Vagina (tissue), 2 donors: ENCODE measurements around the gene DIPK1B. TPM values are rescaled to one million over a fixed set of nuclear protein-coding genes. Genes with fewer than 3 reads are reported as not detected.

ENCODE experiments used
- DNase-seq, 2 donors: peaks; one replicate each; pipeline ENCODE4 v3.0.0-alpha.2; 2017; ENCODE audit errors: extremely low spot score in 2 of 2
- H3K27ac ChIP-seq: fragments of 200-600 bp; sonication (generic); one replicate; pipeline ENCODE4 v1.5.1; 2019
- H3K27me3 ChIP-seq: fragments of 200-600 bp; sonication (generic); one replicate; pipeline ENCODE4 v1.5.1; 2019
- H3K36me3 ChIP-seq, 2 donors: fragments of 200-600 bp; sonication (generic); one replicate each; pipeline ENCODE4 v1.5.1; 2017 to 2019
- H3K4me1 ChIP-seq: fragments of 200-600 bp; sonication (generic); one replicate; pipeline ENCODE4 v1.5.1; 2019
- H3K4me3 ChIP-seq, 2 donors: fragments of 200-600 bp; sonication (generic); 1 replicate in 1 of 2; 2 replicates in 1 of 2; pipeline ENCODE4 v1.5.1; 2016 to 2019
- H3K9me3 ChIP-seq: fragments of 200-600 bp; sonication (generic); one replicate; pipeline ENCODE4 v1.5.1; 2019
- POLR2A ChIP-seq, 2 donors: fragments of 450-650 bp; IDR thresholded peaks; one replicate each; pipeline ENCODE4 v1.6.1; 2017; ENCODE audit warnings: antibody characterized with exemption in 2 of 2, mild to moderate bottlenecking in 2 of 2, moderate library complexity in 2 of 2
- POLR2AphosphoS5 ChIP-seq, 2 donors: sonication (generic); formaldehyde crosslinking; IDR thresholded peaks; one replicate each; pipeline ENCODE4 v1.9.0; 2017; ENCODE audit warnings: antibody characterized with exemption in 2 of 2, mild to moderate bottlenecking in 2 of 2, low read depth in 1 of 2; ENCODE audit not compliant: insufficient read depth in 1 of 2
- intact Hi-C: fragments of 100-400 bp; cut with DNase I; formaldehyde crosslinking; loops from one replicate; pipeline ENCODE4 v1.15.1; 2023
- total RNA-seq: library from RNA; depleted of rRNA; stranded (reverse); fragments of >200 nt; gene quantifications from one replicate; pipeline ENCODE4 v1.2.3, GENCODE V29; 2016
- TF ChIP-seq, protein P1 (sequence below), 3 experiments: fragments of 450-650 bp in 2 of 3; fragments of 200-600 bp in 1 of 3; sonication (generic) in 1 of 3; IDR thresholded peaks; one replicate each; pipeline ENCODE4 v1.5.1; 2017 to 2019; ENCODE audit warnings: antibody characterized with exemption in 3 of 3, mild to moderate bottlenecking in 2 of 3, moderate library complexity in 2 of 3

DIPK1B gene
- total RNA-seq, 1 donor from 2014 or later = 11.5 TPM

DNA sequence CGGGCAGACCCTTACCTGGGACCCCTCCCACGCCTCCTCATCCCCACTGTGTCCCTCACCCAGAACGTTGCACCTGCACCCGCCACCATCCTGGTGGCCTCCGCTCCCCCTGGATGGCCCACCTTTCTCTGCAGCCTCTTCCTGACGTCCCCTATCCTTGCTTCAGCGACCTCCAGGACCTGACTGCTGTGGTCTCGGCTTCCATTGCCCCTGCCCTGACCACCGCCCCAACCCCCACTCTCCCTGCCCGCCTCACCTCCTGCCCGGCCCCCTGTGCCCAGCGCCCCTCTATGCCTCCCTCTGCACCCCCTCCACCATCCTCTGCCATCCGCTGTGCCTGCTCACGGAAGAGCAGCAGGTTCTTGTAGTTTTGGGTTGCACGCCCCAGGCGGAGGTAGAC, 28.1 kb downstream of the DIPK1B start:
- TF ChIP-seq POLR2A (IDR thresholded peaks at IDR 0.05) (no peak), POLR2AphosphoS5 (IDR thresholded peaks at IDR 0.05; ENCODE audit: insufficient read depth in 1 of 2, low read depth in 1 of 2) (no peak)
- peaks cover 33% of the 10 kb centered on the region for H3K4me1 ChIP-seq
- no peak overlapping the region for H3K4me3 ChIP-seq
- no peak overlapping the region for H3K27ac ChIP-seq
- no peaks in the 10 kb centered on the region for H3K9me3 ChIP-seq
- H3K27me3 ChIP-seq = peaks cover 3% of the 10 kb centered on the region
- H3K36me3 ChIP-seq = no peaks in the 10 kb centered on the region
- DNase-seq = no peak
- intact Hi-C loops = no loop called here

DNA sequence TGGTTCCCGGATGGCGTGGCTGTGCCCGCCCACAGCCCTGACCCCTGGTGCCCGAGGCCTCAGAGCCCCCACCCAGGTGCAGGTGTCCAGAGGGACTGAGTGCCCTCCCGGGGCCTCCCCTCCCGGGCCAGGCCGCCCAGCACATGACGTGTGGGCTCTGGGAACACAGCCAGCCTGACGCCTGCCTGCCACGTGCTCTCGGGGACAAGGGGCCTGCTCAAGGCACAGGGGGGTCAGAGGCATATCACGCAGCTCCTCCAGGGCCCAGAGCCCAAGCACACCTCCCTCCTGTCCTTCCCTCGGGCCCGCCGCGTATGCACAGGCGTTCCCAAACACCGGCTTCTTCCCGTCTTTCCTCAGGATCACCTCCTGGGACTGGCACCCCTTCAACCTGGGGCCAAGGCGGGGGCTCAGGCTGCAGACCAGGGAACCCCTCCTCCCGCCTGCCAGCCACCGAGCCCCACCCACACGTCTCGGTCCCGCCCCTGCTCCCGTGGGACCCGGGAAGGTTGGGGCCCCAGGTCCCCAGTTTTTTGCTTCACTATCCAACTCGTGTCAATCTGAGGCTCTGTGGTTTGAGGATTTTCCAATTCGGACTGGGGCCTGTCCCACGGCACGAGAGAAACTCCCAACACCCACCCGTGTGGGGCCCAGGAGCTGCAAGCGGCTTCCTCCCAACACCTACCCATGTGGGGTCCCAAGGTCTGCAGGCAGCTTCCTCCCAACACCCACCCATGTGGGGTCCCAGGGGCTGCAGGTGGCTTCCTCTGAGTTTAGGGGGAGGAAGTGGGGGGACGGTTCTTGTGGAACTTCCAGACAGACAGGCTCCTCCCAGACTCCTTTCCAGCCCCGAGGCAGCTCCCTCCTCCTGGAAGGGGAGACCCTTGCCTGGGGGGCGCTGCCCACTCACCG, 28.9 kb downstream of the DIPK1B start:
- Histone ChIP-seq H3K4me1 (peaks cover 33% of the 10 kb centered on the region), H3K27me3 (peaks cover 3% of the 10 kb centered on the region), H3K9me3 (no peaks in the 10 kb centered on the region), H3K27ac (no peak overlapping the region), H3K4me3 (peak overlapping the region in 1 of 2 donors; percentile 3), H3K36me3 (no peaks in the 10 kb centered on the region)
- no peak for TF ChIP-seq POLR2A (IDR thresholded peaks at IDR 0.05)
- TF ChIP-seq, protein P1, sequence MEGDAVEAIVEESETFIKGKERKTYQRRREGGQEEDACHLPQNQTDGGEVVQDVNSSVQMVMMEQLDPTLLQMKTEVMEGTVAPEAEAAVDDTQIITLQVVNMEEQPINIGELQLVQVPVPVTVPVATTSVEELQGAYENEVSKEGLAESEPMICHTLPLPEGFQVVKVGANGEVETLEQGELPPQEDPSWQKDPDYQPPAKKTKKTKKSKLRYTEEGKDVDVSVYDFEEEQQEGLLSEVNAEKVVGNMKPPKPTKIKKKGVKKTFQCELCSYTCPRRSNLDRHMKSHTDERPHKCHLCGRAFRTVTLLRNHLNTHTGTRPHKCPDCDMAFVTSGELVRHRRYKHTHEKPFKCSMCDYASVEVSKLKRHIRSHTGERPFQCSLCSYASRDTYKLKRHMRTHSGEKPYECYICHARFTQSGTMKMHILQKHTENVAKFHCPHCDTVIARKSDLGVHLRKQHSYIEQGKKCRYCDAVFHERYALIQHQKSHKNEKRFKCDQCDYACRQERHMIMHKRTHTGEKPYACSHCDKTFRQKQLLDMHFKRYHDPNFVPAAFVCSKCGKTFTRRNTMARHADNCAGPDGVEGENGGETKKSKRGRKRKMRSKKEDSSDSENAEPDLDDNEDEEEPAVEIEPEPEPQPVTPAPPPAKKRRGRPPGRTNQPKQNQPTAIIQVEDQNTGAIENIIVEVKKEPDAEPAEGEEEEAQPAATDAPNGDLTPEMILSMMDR (IDR thresholded peaks at IDR 0.05) = no peak
- TF ChIP-seq POLR2AphosphoS5 (IDR thresholded peaks at IDR 0.05; ENCODE audit: insufficient read depth in 1 of 2, low read depth in 1 of 2) = no peak
- no peak for DNase-seq
- intact Hi-C loops = no loop called here

DNA sequence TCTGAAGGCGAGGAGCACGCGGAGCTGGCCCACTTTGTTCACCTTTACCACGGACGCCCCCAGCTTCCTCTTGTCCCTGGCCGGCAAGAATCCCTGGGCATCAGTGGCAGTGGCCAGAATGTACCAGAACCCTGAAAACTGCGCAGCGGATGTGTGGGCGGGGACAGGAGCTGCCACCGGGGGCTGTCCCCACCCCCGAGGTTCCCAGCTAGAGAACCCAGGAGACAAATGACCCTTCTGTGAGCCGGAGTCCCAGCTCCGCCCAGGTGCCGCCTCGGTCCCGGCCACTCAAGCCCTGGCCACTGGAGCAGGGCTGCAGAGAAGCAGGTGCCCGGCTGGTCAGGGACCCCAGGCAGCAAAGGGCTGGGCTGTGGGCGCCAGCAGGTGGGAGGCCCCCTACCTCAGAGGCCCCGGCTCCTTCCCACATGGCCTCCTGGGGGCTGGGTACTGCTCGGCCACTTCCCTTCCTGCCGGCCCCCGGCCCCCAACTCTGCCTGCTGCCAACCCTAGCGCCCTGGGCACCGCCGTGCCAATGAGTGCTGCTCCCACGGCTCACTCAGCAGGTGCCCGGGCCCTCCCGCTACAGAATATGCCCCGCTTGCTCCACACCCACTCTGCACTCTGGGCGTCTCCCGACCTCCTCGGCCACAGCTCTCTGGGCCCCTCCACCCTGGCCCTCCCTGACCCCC, 29.7 kb downstream of the DIPK1B start:
- no peak for DNase-seq
- H3K27me3 ChIP-seq = peaks cover 3% of the 10 kb centered on the region
- no peaks in the 10 kb centered on the region for H3K36me3 ChIP-seq
- intact Hi-C loops = no loop called here
- no peaks in the 10 kb centered on the region for H3K9me3 ChIP-seq
- peaks cover 33% of the 10 kb centered on the region for H3K4me1 ChIP-seq
- peak overlapping the region in 1 of 2 donors; percentile 3 for H3K4me3 ChIP-seq
- H3K27ac ChIP-seq = no peak overlapping the region
- TF ChIP-seq, protein P1 (IDR thresholded peaks at IDR 0.05) = no peak
- TF ChIP-seq POLR2AphosphoS5 (IDR thresholded peaks at IDR 0.05; ENCODE audit: insufficient read depth in 1 of 2, low read depth in 1 of 2) (no peak), POLR2A (IDR thresholded peaks at IDR 0.05) (no peak)

DNA sequence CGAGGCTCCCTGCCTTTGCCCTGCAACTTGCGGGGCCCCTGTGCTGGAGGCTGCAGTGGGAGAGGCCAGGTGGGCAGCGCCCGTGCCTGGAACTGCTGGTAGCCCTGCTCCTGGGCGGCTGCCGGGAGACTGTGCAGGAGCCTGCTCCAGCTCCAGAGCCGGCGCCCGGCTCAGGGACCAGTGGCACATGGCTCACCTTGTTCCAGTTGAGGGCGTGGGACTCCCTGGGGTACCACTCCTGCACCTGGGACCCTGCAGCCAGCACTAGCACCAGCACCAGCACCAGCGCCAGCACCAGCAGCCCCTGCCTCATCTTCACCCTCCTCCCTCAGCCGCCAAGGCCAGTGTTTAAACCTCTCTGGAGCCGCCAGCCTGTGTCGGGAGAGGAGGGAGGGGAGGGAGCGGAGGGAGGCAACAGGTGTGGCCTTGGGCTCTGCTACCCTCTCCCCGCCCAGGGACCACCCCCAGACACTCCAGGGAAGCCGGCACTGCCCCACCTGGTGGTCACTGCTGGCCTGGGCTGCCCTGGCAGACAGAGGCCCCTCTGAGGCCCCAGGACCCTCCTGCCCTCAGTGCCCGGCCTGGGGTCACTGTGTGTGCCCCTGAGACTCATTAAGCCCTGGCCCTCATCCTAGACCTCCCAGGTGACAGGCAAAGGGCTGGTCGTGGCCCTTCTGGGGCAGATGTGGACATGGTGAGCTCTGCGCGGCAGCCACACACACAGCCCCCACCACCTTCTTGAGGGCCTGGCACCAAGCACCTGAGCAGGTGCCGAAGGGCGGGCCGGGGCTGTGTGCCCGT, 30.4 kb downstream of the DIPK1B start, which contains the start of gene LCN10:
Gene LCN10 (minus strand): TSS at position 350 of the 801 bp plus-strand sequence. CDS start 37 bp downstream, at position 313.
- Histone ChIP-seq H3K27me3 (peaks cover 3% of the 10 kb centered on the region), H3K9me3 (no peaks in the 10 kb centered on the region), H3K4me1 (peaks cover 33% of the 10 kb centered on the region), H3K27ac (no peak within 1 kb of the TSS), H3K36me3 (no peaks in the 10 kb centered on the region), H3K4me3 (peak within 1 kb of the TSS in 1 of 2 donors; percentile 3)
- TF ChIP-seq, protein P1 (IDR thresholded peaks at IDR 0.05) = no peak
- TF ChIP-seq POLR2A (IDR thresholded peaks at IDR 0.05) (no peak), POLR2AphosphoS5 (IDR thresholded peaks at IDR 0.05; ENCODE audit: insufficient read depth in 1 of 2, low read depth in 1 of 2) (no peak)
- no peak for DNase-seq
- intact Hi-C loops = no loop called here

DNA sequence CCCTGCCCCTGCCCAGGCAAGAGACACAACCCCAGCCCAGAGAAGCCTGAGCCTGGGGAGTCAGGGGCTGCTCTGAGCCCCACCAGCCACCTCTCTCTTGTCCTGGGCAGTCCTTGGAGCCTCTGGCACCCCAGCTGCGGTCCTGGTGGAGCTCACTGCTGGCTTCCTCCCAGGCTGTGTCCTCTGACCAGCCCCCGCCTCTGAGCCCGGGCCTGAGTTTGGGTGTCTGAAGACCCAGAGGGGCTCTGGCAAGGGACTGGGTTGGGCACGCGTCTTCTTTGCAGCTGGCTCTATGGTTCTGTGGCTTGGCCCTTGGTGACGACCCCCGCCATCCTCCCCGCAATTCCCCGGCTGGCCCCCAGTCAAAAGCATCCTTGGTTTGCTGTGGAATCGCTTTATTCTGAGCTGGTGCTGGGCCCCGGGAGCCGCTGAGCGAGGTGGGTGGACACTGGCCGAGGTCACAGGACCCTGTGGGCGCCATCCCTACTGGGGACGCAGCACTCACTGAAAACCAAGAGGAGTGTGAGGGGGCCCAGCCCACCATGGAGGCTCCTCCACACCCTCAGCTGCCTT, 31.4 kb downstream of the DIPK1B start:
- H3K27ac ChIP-seq = no peak overlapping the region
- TF ChIP-seq POLR2A (IDR thresholded peaks at IDR 0.05) (no peak), POLR2AphosphoS5 (IDR thresholded peaks at IDR 0.05; ENCODE audit: insufficient read depth in 1 of 2, low read depth in 1 of 2) (no peak)
- TF ChIP-seq, protein P1 (IDR thresholded peaks at IDR 0.05) = no peak
- H3K4me3 ChIP-seq = no peak overlapping the region
- H3K4me1 ChIP-seq = peaks cover 33% of the 10 kb centered on the region
- no peaks in the 10 kb centered on the region for H3K36me3 ChIP-seq
- H3K9me3 ChIP-seq = no peaks in the 10 kb centered on the region
- intact Hi-C loops = no loop called here
- DNase-seq = no peak
- peaks cover 3% of the 10 kb centered on the region for H3K27me3 ChIP-seq
